Measurements from ENCODE around the gene PRKAR2B.

The PRKAR2B gene

DNA sequence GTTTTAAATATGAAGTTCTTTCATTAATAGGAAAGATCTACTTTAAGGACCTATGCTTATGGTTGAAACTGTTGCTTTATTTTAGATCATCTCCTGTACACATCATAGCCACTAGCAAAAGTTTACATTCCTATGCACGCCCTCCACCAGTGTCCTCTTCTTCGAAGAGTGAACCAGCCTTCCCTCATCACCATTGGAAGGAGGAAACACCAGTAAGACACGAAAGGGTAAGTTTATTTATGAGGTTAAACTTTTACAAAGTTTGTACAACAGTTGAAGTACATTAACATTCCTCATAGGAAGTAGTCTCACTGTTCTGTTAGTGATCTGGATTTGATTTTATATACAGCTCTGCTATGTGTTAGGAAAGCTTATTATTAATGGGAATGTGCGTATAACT lies 141.2 kb downstream of the PRKAR2B start:
- DNase-seq (ENCODE audit: low read depth in 3 of 3), result no peak

DNA sequence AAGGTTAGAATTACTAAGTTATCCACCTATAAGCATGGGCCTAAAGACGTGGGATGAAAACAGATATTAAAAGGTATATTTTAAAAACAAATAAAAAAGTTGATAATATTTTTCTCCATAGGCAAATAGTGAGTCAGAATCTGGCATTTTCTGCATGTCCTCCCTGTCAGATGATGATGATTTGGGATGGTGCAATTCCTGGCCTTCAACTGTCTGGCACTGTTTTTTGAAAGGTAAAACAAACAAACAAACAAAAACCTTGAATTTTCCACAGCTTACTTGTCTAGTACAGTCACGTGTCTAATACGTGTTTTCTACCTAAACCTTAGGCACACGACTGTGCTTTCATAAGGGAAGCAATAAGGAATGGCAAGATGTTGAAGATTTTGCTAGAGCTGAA lies 141.7 kb downstream of the PRKAR2B start:
- DNase-seq (ENCODE audit: low read depth in 3 of 3), result no peak

DNA sequence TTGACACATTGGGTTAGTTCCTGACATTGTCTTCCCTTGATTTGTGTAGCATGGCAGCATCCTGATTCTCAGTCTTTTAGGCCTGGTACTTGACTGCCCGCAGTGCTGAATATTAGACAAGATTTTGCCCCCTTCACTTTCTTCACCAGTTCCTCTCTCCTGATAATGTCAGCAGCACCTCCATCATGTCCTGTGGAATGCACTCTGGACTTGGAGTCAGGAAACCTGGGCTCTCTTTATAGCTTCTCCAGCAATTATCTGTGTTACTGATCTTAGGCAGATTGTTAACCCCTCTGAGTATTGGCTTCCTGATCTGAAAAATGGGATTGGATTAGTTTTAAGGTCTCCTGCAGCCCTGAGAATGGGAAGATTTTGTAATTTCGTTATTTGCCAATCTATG lies 143.3 kb downstream of the PRKAR2B start:
- DNase-seq (ENCODE audit: low read depth in 3 of 3), result no peak

DNA sequence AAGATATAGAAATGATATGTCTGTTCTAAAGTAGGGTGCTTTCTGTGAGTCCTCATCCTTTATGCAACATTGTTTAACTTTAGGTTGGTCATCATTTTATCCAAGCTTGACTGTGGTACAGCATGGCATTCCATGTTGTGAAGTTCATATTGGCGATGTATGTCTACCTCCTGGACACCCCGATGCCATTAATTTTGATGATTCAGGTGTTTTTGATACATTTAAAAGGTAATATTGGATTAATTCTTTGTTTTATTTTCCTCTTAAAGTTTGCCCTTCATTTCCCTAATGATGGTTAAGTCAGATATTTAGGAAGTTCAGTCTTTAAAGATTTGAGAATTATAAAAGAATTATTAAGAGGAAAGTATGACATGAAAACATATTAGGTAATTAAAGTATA lies 145.6 kb downstream of the PRKAR2B start:
- no peak for DNase-seq (ENCODE audit: low read depth in 3 of 3)

DNA sequence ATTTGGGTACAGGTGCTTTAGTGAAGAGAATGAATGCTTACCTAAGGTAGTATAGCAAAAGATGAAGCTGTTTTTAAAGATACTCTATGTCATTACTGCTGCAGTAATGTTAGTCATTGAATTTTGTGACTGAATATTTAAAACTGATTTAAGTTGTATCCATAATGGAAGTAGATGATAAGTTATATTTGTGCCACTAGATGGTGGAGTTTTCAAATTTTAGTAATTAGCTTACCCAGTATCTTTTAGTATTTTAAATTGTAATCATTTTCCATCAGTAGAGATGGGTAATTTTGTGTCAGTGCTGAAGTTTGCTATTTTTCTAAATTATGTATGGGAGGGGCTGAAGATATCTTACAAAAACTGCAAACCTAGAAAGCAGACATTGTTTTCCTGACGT lies 149.5 kb downstream of the PRKAR2B start:
- DNase-seq (ENCODE audit: low read depth in 3 of 3), result no peak

DNA sequence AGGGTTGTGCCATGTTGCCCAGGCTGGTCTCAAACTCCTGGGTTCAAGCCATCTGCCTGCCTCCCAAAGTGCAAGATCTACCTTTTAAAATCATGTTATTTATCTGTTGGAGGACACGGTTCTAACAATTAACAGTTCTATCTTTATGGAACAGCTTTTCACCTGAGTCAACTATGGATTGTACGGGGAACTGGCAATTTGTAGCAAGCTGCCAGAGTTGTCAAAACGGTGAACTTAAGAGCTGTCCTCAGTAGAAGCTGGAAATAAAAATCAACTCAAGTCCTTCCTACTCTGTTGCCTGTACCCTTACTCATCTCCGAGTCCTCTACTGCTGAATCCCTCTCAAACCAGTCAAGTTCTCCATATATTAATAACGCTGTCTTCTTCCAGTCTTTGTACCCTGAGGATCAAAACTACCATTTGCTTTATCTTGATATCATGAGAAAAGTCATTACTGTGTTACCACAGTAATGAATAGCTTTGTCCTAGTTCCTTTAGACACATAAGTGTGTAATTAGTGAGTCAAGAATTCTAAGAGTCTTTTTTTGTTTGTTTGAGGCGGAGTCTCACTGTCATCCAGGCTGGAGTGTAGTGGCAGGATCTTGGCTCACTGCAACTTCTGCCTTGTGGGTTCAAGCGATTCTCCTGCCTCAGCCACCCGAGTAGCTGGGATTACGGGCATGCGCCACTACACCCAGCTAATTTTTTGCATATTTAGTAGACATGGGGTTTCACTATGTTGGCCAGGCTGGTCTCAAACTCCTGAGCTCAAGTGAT lies 152.5 kb downstream of the PRKAR2B start:
- DNase-seq (ENCODE audit: low read depth in 3 of 3), result no peak

DNA sequence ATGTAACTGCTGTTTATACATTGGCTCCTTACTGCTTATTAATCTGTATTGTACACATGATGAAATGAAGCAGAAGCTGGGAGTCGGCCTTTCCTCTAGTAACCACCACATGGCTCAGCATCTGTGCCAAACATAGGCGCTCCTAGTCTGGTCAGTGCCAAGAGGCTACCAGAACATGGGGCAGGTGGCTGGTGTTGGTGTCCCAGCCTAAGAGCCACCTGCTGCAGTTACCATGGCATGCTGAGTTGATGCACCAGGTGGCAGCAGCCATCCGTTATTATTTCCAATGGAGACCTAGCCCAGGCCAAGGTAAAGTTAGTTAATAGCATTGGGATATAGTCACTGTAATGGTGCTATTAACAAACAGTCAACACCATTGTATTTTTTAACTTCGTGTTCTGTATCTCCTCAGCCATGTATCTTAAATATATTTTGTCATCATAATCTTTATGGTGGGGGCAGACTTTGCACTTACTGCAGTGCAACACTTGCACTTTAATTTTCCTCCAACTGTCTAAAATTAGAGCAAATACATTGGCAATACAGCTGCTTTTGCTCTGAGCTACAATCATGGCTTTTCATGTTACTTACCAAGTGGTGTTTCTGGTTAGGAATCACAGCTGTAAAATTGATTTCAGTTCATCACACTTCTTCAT lies 157.4 kb downstream of the PRKAR2B start:
- DNase-seq (ENCODE audit: low read depth in 3 of 3), result peak in 2 of 3 experiments; percentile 3 to 7

DNA sequence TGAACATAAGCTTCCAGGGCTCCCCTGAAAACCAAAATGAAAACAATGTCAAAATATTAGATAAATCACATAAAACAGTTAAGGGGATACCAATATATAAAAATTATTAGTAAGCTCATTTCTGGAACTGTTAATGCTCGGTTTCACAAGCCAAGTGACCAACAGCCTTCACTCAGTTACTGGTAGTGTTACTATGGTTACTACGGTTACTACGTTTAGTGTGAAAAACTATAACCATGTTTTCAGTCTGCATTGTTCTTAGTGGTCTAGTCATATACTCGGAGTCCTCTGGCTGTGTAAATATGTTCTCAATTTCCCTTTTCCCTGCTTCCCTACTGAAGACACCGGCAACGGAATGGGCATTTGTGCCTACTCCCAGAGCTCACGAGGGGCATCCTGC lies 159.1 kb downstream of the PRKAR2B start:
- no peak for DNase-seq (ENCODE audit: low read depth in 3 of 3)

DNA sequence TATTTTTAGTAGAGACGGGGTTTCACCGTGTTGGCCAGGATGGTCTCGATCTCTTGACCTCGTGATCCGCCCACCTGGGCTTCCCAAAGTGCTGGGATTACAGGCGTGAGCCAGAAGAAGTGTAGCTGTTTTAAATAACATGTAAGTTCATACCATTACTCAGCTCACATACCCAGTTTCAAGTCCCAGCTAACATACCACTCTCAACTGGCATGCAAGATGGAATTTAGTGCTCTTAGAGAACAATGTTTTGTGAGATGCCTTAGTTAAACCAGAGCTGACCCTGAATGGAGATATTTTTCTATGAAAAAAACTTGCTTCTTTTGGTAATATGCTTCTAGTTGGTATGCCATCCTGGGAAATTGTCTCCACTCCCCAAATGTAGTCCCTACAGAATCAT lies 161.6 kb downstream of the PRKAR2B start:
- no peak for DNase-seq (ENCODE audit: low read depth in 3 of 3)

DNA sequence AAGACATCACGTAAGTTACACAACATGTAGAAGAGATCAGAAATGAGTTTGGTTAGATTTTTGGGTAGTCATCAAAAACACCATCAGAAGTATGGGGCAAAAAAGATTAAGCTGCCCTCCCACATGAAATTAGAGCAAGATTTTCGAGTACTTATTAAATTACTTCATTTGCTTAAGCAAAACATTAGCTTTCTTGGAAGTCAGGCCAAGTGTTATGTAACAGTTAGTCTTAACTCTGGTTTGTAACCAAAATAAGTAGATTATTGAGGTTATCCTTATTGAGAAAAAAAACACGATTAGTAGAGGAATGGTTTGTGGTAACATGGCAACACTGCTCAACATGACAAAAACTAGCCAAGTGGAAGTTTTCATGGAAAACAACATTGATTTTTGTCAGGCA lies 162.2 kb downstream of the PRKAR2B start:
- no peak for DNase-seq (ENCODE audit: low read depth in 3 of 3)

DNA sequence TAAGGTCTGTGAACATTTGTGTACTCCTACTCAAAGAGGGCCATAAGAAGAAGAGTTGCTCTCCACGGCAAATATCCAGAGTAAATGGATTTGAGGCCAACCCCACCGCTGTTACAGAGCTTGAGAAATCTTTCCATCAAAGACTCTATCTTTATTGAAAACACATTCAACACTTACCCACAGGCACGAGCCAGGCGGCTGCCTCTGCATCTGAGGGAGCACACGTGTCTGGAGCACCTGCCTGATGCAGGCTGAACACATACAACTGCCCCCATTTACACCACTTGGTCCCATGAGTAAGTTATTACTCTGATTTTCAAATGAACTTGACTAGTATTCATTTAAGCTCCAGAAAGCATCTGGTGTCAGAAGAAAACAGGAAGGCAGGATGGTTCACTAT lies 163.0 kb downstream of the PRKAR2B start:
- no peak for DNase-seq (ENCODE audit: low read depth in 3 of 3)

DNA sequence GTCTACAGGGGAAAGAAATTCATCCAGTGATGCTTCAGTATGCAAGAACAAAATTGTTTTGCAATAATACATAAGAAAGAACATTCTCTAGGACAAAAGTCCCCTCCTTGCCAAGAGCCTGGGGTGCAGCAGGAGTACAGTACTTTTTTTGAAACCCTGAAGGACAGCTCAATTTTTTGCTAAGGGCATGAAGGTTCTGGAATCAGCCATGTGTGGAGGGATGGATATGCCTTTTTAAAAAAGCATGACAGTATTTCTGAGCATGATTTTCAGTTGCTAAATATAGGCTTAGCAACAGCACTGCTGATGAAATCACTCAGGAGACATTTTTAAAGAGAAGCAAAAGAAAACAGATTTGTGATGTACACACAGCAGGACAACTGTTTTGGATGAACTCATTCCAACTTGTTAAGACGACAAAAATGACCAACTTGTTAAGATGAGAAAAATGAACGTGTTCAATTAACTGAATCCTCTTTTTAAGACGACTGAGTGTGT lies 163.6 kb downstream of the PRKAR2B start:
- DNase-seq (ENCODE audit: low read depth in 3 of 3), result no peak

DNA sequence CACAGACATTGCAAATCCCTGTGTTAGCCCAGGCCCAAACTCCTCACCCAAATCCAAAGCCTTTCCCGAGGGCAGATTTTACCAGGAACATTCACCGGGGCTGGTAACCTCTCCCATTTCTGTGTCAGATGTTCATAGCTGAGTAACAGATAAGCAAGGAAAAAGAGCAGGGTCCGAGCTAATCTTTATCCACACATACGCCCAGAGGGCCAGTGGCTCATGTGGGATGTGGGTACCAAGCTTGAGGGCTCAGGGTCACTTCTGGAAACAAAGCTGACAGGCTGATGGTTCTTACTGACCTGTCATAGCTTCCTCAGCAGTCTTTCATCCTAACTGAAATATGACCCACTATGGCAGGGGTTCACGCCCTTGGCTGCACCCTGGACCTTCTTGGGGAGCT lies 164.1 kb downstream of the PRKAR2B start:
- DNase-seq (ENCODE audit: low read depth in 3 of 3), result no peak

DNA sequence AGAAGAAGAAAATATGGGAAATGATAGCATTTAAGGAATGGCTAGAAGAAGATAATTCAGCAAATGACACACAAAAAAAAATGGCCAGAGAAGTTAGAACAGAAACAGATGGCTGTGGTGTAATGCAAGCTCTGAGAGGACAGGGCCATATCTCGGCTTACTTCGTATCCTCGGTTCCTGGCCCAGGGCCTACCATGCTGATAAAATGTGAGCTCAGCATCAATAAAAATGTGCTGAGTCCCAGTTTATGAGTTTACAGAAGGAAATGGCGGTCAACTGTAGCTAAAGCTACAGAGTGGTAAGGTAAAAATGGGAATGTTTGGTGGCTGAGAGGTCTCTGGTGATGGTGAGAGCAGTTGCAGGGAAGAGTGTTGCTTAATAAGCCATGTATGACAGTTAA lies 165.1 kb downstream of the PRKAR2B start:
- no peak for DNase-seq (ENCODE audit: low read depth in 3 of 3)

DNA sequence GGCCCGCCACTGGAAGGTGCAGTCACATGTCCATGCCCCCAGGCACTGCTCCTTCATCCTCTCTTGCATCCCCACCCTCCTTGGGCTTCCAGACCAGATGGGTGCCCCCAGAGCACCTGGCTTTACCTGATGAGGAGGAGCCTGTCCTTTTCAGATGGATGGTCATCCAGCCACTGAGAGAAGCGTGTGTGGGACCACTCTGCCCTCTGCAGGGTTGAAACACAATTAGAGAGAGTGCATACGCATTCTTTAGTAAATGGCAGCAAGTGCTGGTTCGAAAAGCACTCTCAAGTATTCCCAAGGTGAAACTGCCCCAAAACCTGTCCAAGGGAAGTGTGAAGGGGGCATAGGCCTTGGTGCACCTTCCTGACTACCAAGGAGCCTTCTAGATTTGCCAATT lies 165.9 kb downstream of the PRKAR2B start:
- DNase-seq (ENCODE audit: low read depth in 3 of 3), result no peak
